Measurements from ENCODE around the gene DCC.
"Not testable (repeated sequence)": the region's sequence is repeated elsewhere in the genome, so short reads cannot be mapped to it uniquely, and the experiment has no call there.

The DCC gene

GRCh38 chr18:53509886-53510285, 1169.9 kb downstream of the DCC start:
- Histone ChIP-seq H3K4me1 (ENCODE audit: insufficient read depth, poor library complexity, severe bottlenecking) (no peaks in the 10 kb centered on the region), H3K36me3 (ENCODE audit: low read depth) (no peaks in the 10 kb centered on the region), H3K4me3 (ENCODE audit: severe bottlenecking) (no peak overlapping the region), H3K9me3 (ENCODE audit: severe bottlenecking) (no peaks in the 10 kb centered on the region), H3K27ac (ENCODE audit: poor library complexity, severe bottlenecking) (no peak overlapping the region), H3K27me3 (ENCODE audit: insufficient read depth, poor library complexity, severe bottlenecking) (no peaks in the 10 kb centered on the region)
- no peak for TF ChIP-seq CTCF (IDR thresholded peaks at IDR 0.05; ENCODE audit: poor library complexity, severe bottlenecking)
- DNase-seq (ENCODE audit: low spot score) (no peak), ATAC-seq (ENCODE audit: low read depth) (no peak)

- H3K4me3 ChIP-seq (ENCODE audit: severe bottlenecking); ATAC-seq (ENCODE audit: low read depth); H3K9me3 ChIP-seq (ENCODE audit: severe bottlenecking): not testable (repeated sequence)
Measured at GRCh38 chr18:53511725-53512124, 1171.7 kb downstream of the DCC start.

GRCh38 chr18:53521068-53521467, 1181.1 kb downstream of the DCC start:
- H3K4me3 ChIP-seq (ENCODE audit: severe bottlenecking), result no peak overlapping the region
- H3K9me3 ChIP-seq (ENCODE audit: severe bottlenecking), result no peaks in the 10 kb centered on the region
- H3K4me1 ChIP-seq (ENCODE audit: insufficient read depth, poor library complexity, severe bottlenecking), result no peaks in the 10 kb centered on the region
- H3K27me3 ChIP-seq (ENCODE audit: insufficient read depth, poor library complexity, severe bottlenecking), result no peaks in the 10 kb centered on the region
- no peaks in the 10 kb centered on the region for H3K36me3 ChIP-seq (ENCODE audit: low read depth)
- H3K27ac ChIP-seq (ENCODE audit: poor library complexity, severe bottlenecking), result no peak overlapping the region
- DNase-seq (ENCODE audit: low spot score) (no peak), ATAC-seq (ENCODE audit: low read depth) (no peak)
- no peak for TF ChIP-seq CTCF (IDR thresholded peaks at IDR 0.05; ENCODE audit: poor library complexity, severe bottlenecking)

More at GRCh38 chr18:53511725-53512124, 1171.7 kb downstream of the DCC start:
- not testable (repeated sequence) for H3K36me3 ChIP-seq (ENCODE audit: low read depth); H3K27me3 ChIP-seq (ENCODE audit: insufficient read depth, poor library complexity, severe bottlenecking); H3K27ac ChIP-seq (ENCODE audit: poor library complexity, severe bottlenecking); DNase-seq (ENCODE audit: low spot score); H3K4me1 ChIP-seq (ENCODE audit: insufficient read depth, poor library complexity, severe bottlenecking)

- no peaks in the 10 kb centered on the region for H3K9me3 ChIP-seq (ENCODE audit: severe bottlenecking)
- H3K27ac ChIP-seq (ENCODE audit: poor library complexity, severe bottlenecking), result no peak overlapping the region
- ATAC-seq (ENCODE audit: low read depth) (no peak), DNase-seq (ENCODE audit: low spot score) (no peak)
- no peak overlapping the region for H3K4me3 ChIP-seq (ENCODE audit: severe bottlenecking)
- no peaks in the 10 kb centered on the region for H3K36me3 ChIP-seq (ENCODE audit: low read depth)
- H3K4me1 ChIP-seq (ENCODE audit: insufficient read depth, poor library complexity, severe bottlenecking), result no peaks in the 10 kb centered on the region
- no peak for TF ChIP-seq CTCF (IDR thresholded peaks at IDR 0.05; ENCODE audit: poor library complexity, severe bottlenecking)
- H3K27me3 ChIP-seq (ENCODE audit: insufficient read depth, poor library complexity, severe bottlenecking), result no peaks in the 10 kb centered on the region
Measured at GRCh38 chr18:53526101-53526870, 1186.3 kb downstream of the DCC start.

GRCh38 chr18:53527365-53527764, 1187.4 kb downstream of the DCC start:
- DNase-seq (ENCODE audit: low spot score) (no peak), ATAC-seq (ENCODE audit: low read depth) (no peak)
- Histone ChIP-seq H3K27ac (ENCODE audit: poor library complexity, severe bottlenecking) (no peak overlapping the region), H3K36me3 (ENCODE audit: low read depth) (no peaks in the 10 kb centered on the region), H3K4me3 (ENCODE audit: severe bottlenecking) (no peak overlapping the region), H3K27me3 (ENCODE audit: insufficient read depth, poor library complexity, severe bottlenecking) (no peaks in the 10 kb centered on the region), H3K9me3 (ENCODE audit: severe bottlenecking) (no peaks in the 10 kb centered on the region), H3K4me1 (ENCODE audit: insufficient read depth, poor library complexity, severe bottlenecking) (no peaks in the 10 kb centered on the region)
- no peak for TF ChIP-seq CTCF (IDR thresholded peaks at IDR 0.05; ENCODE audit: poor library complexity, severe bottlenecking)
